ENCODE measurements around the gene ANGPTL2. TPM values are rescaled to one million over a fixed set of nuclear protein-coding genes. Genes with fewer than 3 reads are reported as not detected.

Gene ANGPTL2
- total RNA-seq, 1 donor from 2014 or later: 5.7 TPM

DNA sequence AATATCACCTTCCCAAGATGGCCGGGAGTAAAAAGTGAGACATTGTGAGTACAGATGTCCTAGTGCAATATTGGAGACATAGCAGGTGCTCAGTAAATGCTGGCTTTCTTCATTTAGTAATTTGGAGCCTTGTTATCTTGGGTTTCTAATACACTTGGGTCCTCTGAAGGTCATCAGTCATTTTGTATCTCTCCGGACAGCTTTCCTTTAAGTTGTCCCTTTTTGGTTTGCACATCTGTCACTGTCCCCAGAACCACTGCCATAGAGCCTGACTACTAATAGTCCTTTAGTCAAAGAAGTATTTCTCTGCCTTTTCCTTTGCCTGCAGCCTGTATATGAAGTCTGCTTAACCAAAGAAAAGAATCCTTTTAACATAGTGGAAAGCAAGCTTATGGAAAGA lies 7.8 kb upstream of the ANGPTL2 start:
- Mint-ChIP-seq H3K9me3 (ENCODE audit: unreplicated experiment) (no peaks in the 10 kb centered on the region), H3K27ac (ENCODE audit: unreplicated experiment) (no peak overlapping the region), H3K36me3 (ENCODE audit: low read depth, unreplicated experiment) (no peaks in the 10 kb centered on the region), H3K27me3 (ENCODE audit: unreplicated experiment) (peaks cover 1% of the 10 kb centered on the region), H3K4me1 (ENCODE audit: unreplicated experiment) (peaks cover 4% of the 10 kb centered on the region), H3K4me3 (ENCODE audit: unreplicated experiment) (no peak overlapping the region)
- TF ChIP-seq, protein P1, sequence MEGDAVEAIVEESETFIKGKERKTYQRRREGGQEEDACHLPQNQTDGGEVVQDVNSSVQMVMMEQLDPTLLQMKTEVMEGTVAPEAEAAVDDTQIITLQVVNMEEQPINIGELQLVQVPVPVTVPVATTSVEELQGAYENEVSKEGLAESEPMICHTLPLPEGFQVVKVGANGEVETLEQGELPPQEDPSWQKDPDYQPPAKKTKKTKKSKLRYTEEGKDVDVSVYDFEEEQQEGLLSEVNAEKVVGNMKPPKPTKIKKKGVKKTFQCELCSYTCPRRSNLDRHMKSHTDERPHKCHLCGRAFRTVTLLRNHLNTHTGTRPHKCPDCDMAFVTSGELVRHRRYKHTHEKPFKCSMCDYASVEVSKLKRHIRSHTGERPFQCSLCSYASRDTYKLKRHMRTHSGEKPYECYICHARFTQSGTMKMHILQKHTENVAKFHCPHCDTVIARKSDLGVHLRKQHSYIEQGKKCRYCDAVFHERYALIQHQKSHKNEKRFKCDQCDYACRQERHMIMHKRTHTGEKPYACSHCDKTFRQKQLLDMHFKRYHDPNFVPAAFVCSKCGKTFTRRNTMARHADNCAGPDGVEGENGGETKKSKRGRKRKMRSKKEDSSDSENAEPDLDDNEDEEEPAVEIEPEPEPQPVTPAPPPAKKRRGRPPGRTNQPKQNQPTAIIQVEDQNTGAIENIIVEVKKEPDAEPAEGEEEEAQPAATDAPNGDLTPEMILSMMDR (IDR thresholded peaks at IDR 0.05; ENCODE audit: unreplicated experiment): no peak
- DNase-seq (ENCODE audit: low spot score): no peak

DNA sequence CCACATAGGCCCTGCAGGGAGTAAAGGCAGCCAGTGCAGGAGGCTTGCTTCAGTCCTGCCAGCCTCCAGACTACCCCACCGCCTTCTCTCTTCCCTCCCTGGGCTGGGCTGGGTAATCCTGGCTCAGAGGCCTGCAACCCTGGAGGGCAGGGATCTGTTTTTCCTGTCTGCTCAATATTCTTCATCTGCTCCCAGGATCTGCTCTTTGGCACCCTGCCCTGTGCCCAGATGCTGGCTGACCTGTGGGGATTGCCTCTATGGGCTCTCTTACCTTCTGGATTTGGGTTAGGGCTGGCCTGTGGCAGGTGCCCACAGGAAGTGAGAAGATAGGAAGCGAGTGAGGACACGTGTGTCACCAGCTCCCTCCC lies 7.3 kb upstream of the ANGPTL2 start:
- Mint-ChIP-seq H3K4me3 (ENCODE audit: unreplicated experiment) (no peak overlapping the region), H3K27me3 (ENCODE audit: unreplicated experiment) (peaks cover 1% of the 10 kb centered on the region), H3K27ac (ENCODE audit: unreplicated experiment) (no peak overlapping the region), H3K4me1 (ENCODE audit: unreplicated experiment) (peaks cover 4% of the 10 kb centered on the region), H3K36me3 (ENCODE audit: low read depth, unreplicated experiment) (no peaks in the 10 kb centered on the region), H3K9me3 (ENCODE audit: unreplicated experiment) (no peaks in the 10 kb centered on the region)
- TF ChIP-seq, protein P1 (IDR thresholded peaks at IDR 0.05; ENCODE audit: unreplicated experiment): no peak
- DNase-seq (ENCODE audit: low spot score): no peak

DNA sequence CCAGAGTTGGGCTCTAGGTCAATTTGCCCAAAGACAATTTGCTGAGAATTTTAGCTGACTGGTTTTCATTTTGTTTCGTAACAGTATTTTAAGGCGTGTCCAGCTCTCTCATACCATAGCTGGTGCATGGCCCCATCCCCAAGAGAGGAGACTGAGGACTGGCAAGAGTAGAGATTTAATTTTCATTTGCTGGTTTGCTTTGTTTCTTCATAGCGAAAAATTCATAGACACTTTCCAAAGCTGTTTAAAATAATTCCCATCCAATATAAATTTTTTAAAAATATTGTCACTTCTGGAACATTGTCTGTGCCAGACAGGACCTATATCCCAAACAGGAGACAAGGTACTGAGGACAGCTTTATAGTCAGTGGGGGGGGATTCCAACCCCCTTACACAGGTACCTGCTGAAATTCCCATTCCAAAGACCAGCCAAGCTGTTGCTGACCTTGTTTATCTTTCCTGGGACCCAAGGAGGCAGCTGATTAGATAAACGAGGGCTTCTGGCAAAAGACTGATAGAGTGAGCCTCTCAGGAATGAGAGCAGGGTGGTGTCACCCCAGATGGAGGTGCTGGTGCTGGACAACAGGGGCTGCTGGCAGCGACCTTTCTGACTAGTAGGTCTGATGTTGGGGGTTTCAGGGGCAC lies 6.8 kb upstream of the ANGPTL2 start:
- Mint-ChIP-seq H3K36me3 (ENCODE audit: low read depth, unreplicated experiment) (no peaks in the 10 kb centered on the region), H3K4me1 (ENCODE audit: unreplicated experiment) (peaks cover 4% of the 10 kb centered on the region)

DNA sequence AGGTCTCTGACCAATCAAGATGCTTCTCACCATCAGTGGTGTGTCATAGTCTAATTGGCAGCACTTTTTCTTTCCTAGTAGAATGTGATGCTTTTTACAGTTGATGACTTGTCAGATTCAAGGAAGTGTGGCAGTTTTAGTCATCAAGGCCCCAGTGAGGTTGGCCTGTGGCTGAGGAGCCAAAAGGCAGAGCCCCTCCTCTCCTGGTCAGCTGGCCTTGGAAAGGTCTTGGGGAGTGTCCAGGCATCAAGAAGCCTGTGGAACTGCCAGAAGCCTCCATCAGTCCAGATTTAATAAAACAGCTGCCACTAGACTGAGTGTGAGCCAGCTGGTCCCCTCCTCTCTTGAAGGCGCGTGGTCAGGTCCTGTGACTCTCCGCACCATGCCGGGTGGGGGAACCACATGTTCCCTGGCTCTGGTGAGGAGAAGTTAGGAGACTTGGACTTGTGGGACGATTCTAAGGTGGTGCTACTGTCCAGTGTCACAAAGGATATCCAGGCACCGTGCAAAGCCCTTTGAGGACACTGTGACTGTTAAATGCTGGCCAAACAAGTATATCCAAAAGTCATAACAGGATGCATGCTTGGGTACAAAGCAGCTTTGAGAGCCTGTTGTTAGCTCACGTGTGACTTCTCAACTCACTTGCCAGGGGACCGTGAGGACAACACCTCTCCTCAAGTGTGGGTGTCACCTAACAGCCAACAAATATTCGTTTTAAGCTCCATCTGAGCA lies 6.1 kb upstream of the ANGPTL2 start:
- H3K36me3 Mint-ChIP-seq (ENCODE audit: low read depth, unreplicated experiment): no peaks in the 10 kb centered on the region
- H3K4me1 Mint-ChIP-seq (ENCODE audit: unreplicated experiment): peaks cover 4% of the 10 kb centered on the region
- no peak overlapping the region for H3K4me3 Mint-ChIP-seq (ENCODE audit: unreplicated experiment)
- no peak overlapping the region for H3K27ac Mint-ChIP-seq (ENCODE audit: unreplicated experiment)
- H3K27me3 Mint-ChIP-seq (ENCODE audit: unreplicated experiment): no peaks in the 10 kb centered on the region
- no peaks in the 10 kb centered on the region for H3K9me3 Mint-ChIP-seq (ENCODE audit: unreplicated experiment)
- TF ChIP-seq, protein P1 (IDR thresholded peaks at IDR 0.05; ENCODE audit: unreplicated experiment): no peak
- DNase-seq (ENCODE audit: low spot score): no peak

More for the DNA sequence above, 6.8 kb upstream of the ANGPTL2 start:
- no peak overlapping the region for H3K4me3 Mint-ChIP-seq (ENCODE audit: unreplicated experiment)
- H3K27me3 Mint-ChIP-seq (ENCODE audit: unreplicated experiment): peaks cover 1% of the 10 kb centered on the region
- H3K27ac Mint-ChIP-seq (ENCODE audit: unreplicated experiment): no peak overlapping the region
- DNase-seq (ENCODE audit: low spot score): no peak
- H3K9me3 Mint-ChIP-seq (ENCODE audit: unreplicated experiment): no peaks in the 10 kb centered on the region
- TF ChIP-seq, protein P1 (IDR thresholded peaks at IDR 0.05; ENCODE audit: unreplicated experiment): no peak

DNA sequence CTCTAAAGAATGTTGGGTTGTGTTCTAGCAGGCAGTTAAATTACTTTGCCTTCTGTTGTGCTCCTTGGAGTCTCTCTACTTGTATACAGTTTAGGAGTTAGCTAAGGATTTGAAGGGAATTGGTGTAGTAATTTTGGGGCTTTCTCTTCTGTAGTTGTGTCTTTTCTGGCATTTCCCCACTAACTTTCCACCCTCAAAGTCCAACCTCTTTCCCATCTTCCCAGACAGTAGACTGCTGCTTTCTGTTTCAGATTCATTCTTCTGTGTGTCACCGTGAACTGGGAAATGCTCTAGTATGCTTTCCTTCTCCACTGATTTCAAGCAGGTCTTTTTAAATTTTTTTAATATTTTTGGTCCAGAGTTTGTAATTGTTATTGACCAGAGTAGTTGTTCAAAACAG lies 4.5 kb upstream of the ANGPTL2 start:
- no peaks in the 10 kb centered on the region for H3K27me3 Mint-ChIP-seq (ENCODE audit: unreplicated experiment)
- no peaks in the 10 kb centered on the region for H3K36me3 Mint-ChIP-seq (ENCODE audit: low read depth, unreplicated experiment)
- H3K27ac Mint-ChIP-seq (ENCODE audit: unreplicated experiment): no peak overlapping the region
- peaks cover 2% of the 10 kb centered on the region for H3K4me1 Mint-ChIP-seq (ENCODE audit: unreplicated experiment)
- DNase-seq (ENCODE audit: low spot score): no peak
- H3K9me3 Mint-ChIP-seq (ENCODE audit: unreplicated experiment): no peaks in the 10 kb centered on the region
- TF ChIP-seq, protein P1 (IDR thresholded peaks at IDR 0.05; ENCODE audit: unreplicated experiment): no peak
- H3K4me3 Mint-ChIP-seq (ENCODE audit: unreplicated experiment): no peak overlapping the region

Data from endothelial cell (in vitro differentiated cells).